Hepatocyte (in vitro differentiated cells): Measurements from ENCODE around the gene CDK14.

Experiments used
- EZH2 ChIP-seq: fragments of 200-600 bp; sonication (generic); IDR thresholded peaks from 2 replicates; pipeline ENCODE4 v1.6.1; 2016; ENCODE audit warnings: antibody characterized with exemption, mild to moderate bottlenecking, borderline replicate concordance
- TF ChIP-seq, protein P1 (sequence below): fragments of 200-600 bp; sonication (generic); IDR thresholded peaks from 2 replicates; pipeline ENCODE4 v1.5.1; 2016; ENCODE audit warnings: antibody characterized with exemption, mild to moderate bottlenecking; ENCODE audit not compliant: poor library complexity

DNA sequence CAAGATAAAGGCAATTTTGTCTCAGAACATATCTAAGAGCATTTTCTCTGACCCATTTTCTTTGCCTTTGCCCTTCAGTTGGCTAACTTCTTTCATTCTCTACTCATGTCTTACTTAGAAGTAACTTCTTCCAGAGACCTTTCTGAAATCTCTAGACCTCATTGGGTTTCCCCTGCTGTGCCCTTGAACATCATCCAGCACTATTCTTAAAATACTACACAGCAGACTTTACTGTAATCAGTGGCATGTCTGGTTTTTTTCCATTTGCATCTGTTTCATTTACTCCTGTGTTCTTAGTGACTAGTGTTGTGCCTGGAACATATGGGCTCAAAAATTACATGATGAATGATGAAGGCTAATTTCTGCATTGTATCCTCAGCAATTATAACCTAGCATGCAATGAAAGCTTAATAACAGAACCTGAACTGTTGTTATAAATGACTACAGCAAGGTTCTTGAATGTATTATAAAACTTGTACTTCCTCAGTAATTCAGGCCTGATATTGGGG is 301.9 kb downstream of the CDK14 start:
- TF ChIP-seq, protein P1, sequence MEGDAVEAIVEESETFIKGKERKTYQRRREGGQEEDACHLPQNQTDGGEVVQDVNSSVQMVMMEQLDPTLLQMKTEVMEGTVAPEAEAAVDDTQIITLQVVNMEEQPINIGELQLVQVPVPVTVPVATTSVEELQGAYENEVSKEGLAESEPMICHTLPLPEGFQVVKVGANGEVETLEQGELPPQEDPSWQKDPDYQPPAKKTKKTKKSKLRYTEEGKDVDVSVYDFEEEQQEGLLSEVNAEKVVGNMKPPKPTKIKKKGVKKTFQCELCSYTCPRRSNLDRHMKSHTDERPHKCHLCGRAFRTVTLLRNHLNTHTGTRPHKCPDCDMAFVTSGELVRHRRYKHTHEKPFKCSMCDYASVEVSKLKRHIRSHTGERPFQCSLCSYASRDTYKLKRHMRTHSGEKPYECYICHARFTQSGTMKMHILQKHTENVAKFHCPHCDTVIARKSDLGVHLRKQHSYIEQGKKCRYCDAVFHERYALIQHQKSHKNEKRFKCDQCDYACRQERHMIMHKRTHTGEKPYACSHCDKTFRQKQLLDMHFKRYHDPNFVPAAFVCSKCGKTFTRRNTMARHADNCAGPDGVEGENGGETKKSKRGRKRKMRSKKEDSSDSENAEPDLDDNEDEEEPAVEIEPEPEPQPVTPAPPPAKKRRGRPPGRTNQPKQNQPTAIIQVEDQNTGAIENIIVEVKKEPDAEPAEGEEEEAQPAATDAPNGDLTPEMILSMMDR, result no peak
- no peak for TF ChIP-seq EZH2
